H1 (cell line): Measurements from ENCODE around the gene VMP1. TPM values are rescaled to one million over a fixed set of nuclear protein-coding genes. Genes with fewer than 3 reads are reported as not detected.

Source experiments
- ASH2L ChIP-seq: fragments of 200-600, 300-600 bp; sonication (generic); IDR thresholded peaks from one replicate; pipeline ENCODE4 v1.7.1; 2017; ENCODE audit warnings: low read length
- CBX8 ChIP-seq: fragments of 300-800, 300-1000 bp; sonication (generic); IDR thresholded peaks from 2 replicates; pipeline ENCODE4 v1.7.1; 2016; ENCODE audit warnings: low read depth, low read length, borderline replicate concordance
- CHD1 ChIP-seq: IDR thresholded peaks from 2 replicates; pipeline ENCODE4 v1.6.1; 2012; ENCODE audit warnings: low read depth, low read length, improper control_type of control experiment
- E2F6 ChIP-seq: IDR thresholded peaks from 2 replicates; pipeline ENCODE4 v1.6.1; 2012; ENCODE audit warnings: inconsistent platforms
- HDAC6 ChIP-seq: IDR thresholded peaks from one replicate; pipeline ENCODE4 v1.7.1; 2012; ENCODE audit warnings: low read depth, mild to moderate bottlenecking, inconsistent platforms, low read length, moderate library complexity
- JUN ChIP-seq: IDR thresholded peaks from 2 replicates; pipeline ENCODE4 v1.6.1; 2011; ENCODE audit warnings: low read depth, mild to moderate bottlenecking, improper control_type of control experiment, low read length
- RXRA ChIP-seq: IDR thresholded peaks from 2 replicates; pipeline ENCODE4 v1.6.1; 2011; ENCODE audit warnings: low read depth, mild to moderate bottlenecking, low read length, moderate library complexity; ENCODE audit not compliant: insufficient read depth
- SRF ChIP-seq: IDR thresholded peaks from 2 replicates; pipeline ENCODE4 v1.6.1; 2011; ENCODE audit warnings: mild to moderate bottlenecking, low read depth, low read length, moderate library complexity
- USF2 ChIP-seq: IDR thresholded peaks from 2 replicates; pipeline ENCODE4 v1.6.1; 2011; ENCODE audit warnings: low read length, improper control_type of control experiment
- polyA plus RNA-seq, 7 experiments: library from polyadenylated mRNA; depleted of rRNA in 3 of 7; stranded (reverse) in 5 of 7; unstranded in 2 of 7; fragments of >200 nt in 5 of 7; fragments of 200-250 nt in 2 of 7; gene quantifications; 1 replicate in 5 of 7; 2 replicates in 1 of 7; 4 replicates in 1 of 7; pipeline versions ENCODE4 v1.2.1 to v1.2.3, GENCODE V29; 2011 to 2013; ENCODE audit warnings: missing spikeins in 2 of 7, mixed read lengths in 2 of 7
- total RNA-seq: library from RNA; stranded (reverse); fragmentation: NEBNext Ultra II Directional; extraction: Animal tissue kit (Norgen Biotek cat#: 25700); gene quantifications from 2 replicates; pipeline ENCODE4 v1.2.1, GENCODE V29; 2021

VMP1 gene
- total and polyA plus RNA-seq, 2 of the 8 experiments (the other 6 are each of a cell fraction or from before 2014, with no cell fraction given): 45.0 to 92.7 TPM

- TF ChIP-seq E2F6 (no peak), CBX8 (no peak), ASH2L (no peak), HDAC6 (no peak), CHD1 (no peak), RXRA (no peak), JUN (no peak), SRF (no peak), USF2 (no peak)
These were observed 32.2 kb upstream of the VMP1 start (continued) for GRCh38 chr17:59675231-59675630.
